ENCODE measurements around the gene SLC1A5.

DNA sequence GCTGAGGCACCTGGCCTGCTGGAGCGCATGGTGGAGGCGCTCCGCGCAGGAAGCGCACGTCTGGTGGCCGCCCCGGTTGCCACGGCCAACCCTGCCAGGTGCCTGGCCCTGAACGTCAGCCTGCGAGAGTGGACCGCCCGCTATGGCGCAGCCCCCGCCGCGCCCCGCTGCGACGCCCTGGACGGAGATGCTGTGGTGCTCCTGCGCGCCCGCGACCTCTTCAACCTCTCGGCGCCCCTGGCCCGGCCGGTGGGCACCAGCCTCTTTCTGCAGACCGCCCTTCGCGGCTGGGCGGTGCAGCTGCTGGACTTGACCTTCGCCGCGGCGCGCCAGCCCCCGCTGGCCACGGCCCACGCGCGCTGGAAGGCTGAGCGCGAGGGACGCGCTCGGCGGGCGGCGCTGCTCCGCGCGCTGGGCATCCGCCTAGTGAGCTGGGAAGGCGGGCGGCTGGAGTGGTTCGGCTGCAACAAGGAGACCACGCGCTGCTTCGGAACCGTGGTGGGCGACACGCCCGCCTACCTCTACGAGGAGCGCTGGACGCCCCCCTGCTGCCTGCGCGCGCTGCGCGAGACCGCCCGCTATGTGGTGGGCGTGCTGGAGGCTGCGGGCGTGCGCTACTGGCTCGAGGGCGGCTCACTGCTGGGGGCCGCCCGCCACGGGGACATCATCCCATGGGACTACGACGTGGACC, 32.4 kb downstream of the SLC1A5 start:
- no peak for TF ChIP-seq EP300 (IDR thresholded peaks at IDR 0.05)
- TF ChIP-seq, protein P1, sequence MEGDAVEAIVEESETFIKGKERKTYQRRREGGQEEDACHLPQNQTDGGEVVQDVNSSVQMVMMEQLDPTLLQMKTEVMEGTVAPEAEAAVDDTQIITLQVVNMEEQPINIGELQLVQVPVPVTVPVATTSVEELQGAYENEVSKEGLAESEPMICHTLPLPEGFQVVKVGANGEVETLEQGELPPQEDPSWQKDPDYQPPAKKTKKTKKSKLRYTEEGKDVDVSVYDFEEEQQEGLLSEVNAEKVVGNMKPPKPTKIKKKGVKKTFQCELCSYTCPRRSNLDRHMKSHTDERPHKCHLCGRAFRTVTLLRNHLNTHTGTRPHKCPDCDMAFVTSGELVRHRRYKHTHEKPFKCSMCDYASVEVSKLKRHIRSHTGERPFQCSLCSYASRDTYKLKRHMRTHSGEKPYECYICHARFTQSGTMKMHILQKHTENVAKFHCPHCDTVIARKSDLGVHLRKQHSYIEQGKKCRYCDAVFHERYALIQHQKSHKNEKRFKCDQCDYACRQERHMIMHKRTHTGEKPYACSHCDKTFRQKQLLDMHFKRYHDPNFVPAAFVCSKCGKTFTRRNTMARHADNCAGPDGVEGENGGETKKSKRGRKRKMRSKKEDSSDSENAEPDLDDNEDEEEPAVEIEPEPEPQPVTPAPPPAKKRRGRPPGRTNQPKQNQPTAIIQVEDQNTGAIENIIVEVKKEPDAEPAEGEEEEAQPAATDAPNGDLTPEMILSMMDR (IDR thresholded peaks at IDR 0.05), result no peak

Data from tibial nerve (tissue), 4 donors.